ENCODE measurements around the gene ST3GAL4.

The ST3GAL4 gene

GRCh38 chr11:126456783-126457542 is 101.5 kb downstream of the ST3GAL4 start:
- DNase-seq, result no peak

- no peak for DNase-seq
Measured at GRCh38 chr11:126457817-126458216, 102.3 kb downstream of the ST3GAL4 start.

GRCh38 chr11:126459691-126460281 is 104.3 kb downstream of the ST3GAL4 start:
- DNase-seq, result peak; percentile 54

- DNase-seq, result no peak
Measured at GRCh38 chr11:126460417-126461095, 105.1 kb downstream of the ST3GAL4 start.

GRCh38 chr11:126461096-126461440 is 105.6 kb downstream of the ST3GAL4 start:
- DNase-seq, result no peak

- no peak for DNase-seq
Measured at GRCh38 chr11:126461996-126462395, 106.5 kb downstream of the ST3GAL4 start.

GRCh38 chr11:126462422-126462821 is 106.9 kb downstream of the ST3GAL4 start:
- DNase-seq, result no peak
